Ovary (tissue), 9 donors: Measurements from ENCODE around the gene GEMIN4. TPM values are rescaled to one million over a fixed set of nuclear protein-coding genes. Genes with fewer than 3 reads are reported as not detected.
A peak's percentile ranks its signal among the peaks of the same experiment; 100 is the strongest.
"Not testable (repeated sequence)": the region's sequence is repeated elsewhere in the genome, so short reads cannot be mapped to it uniquely, and the experiment has no call there.

Experiments
- DNase-seq, 5 donors: peaks; one replicate each; pipeline ENCODE4 v3.0.0-alpha.2; 2019 to 2020
- H3K27ac ChIP-seq, 2 donors: fragments of 200-600 bp; one replicate each; pipeline versions ENCODE4 v1.5.1 to v1.8.0; 2019 to 2022
- H3K27me3 ChIP-seq: fragments of 200-600 bp; one replicate; pipeline ENCODE4 v1.8.0; 2022
- H3K36me3 ChIP-seq: fragments of 200-600 bp; sonication (generic); one replicate; pipeline ENCODE4 v1.5.1; 2019
- H3K4me1 ChIP-seq: one replicate; pipeline ENCODE4 v1.8.1; 2013; ENCODE audit warnings: mild to moderate bottlenecking, moderate library complexity; ENCODE audit not compliant: insufficient read depth
- H3K4me3 ChIP-seq: fragments of 200-600 bp; sonication (generic); one replicate; pipeline ENCODE4 v1.5.1; 2017
- H3K9me3 ChIP-seq, 2 donors: fragments of 200-600 bp in 1 of 2; sonication (generic) in 1 of 2; one replicate each; pipeline versions ENCODE4 v1.5.1 to v1.8.1; 2013 to 2019; ENCODE audit warnings: mild to moderate bottlenecking in 1 of 2, moderate library complexity in 1 of 2
- EP300 ChIP-seq: sonication (generic); formaldehyde crosslinking; IDR thresholded peaks from one replicate; pipeline ENCODE4 v1.6.1; 2017; ENCODE audit warnings: antibody characterized with exemption
- POLR2A ChIP-seq: fragments of 450-650 bp; IDR thresholded peaks from one replicate; pipeline ENCODE4 v1.6.1; 2017; ENCODE audit warnings: antibody characterized with exemption, mild to moderate bottlenecking, moderate library complexity
- WGBS, 3 donors: extraction: QIAGEN DNeasy Blood & Tissue Kit in 1 of 3; methylation state at CpG; one replicate each; pipeline versions ENCODE4 v1.1.5 to v1.1.7; 2013 to 2017; 5-methylcytosine and 5-hydroxymethylcytosine counted together
- intact Hi-C, 4 donors: fragments of 100-400 bp; cut with DNase I; formaldehyde crosslinking; loops; one replicate each; pipeline versions ENCODE4 v1.11.0 to v1.15.1; 2022 to 2023
- polyA plus RNA-seq, 2 donors: library from polyadenylated mRNA; stranded (reverse); fragments of 200-250 nt in 1 of 2; fragments of 350-450 nt in 1 of 2; fragmentation: Illumina TruSeq in 1 of 2; extraction: RNeasy Lipid Tissue Mini Kit (QIAGEN cat#74804) in 1 of 2; gene quantifications; one replicate each; pipeline ENCODE4 v1.2.3, GENCODE V29; 2013 to 2014
- total RNA-seq, 7 donors: library from RNA; depleted of rRNA in 2 of 7; stranded (reverse); fragments of >200 nt in 2 of 7; fragmentation: NEBNext Ultra II Directional in 3 of 7; extraction: Animal tissue kit (Norgen Biotek cat#: 25700) in 3 of 7; gene quantifications; one replicate each; pipeline versions ENCODE4 v1.1.0 to v1.2.4, GENCODE V29; 2016 to 2023
- TF ChIP-seq, protein P1 (sequence below), 3 donors: fragments of 450-650 bp in 2 of 3; fragments of 200-600 bp in 1 of 3; IDR thresholded peaks; one replicate each; pipeline versions ENCODE4 v1.5.1 to v1.8.0; 2016 to 2022; ENCODE audit warnings: antibody characterized with exemption in 3 of 3, mild to moderate bottlenecking in 1 of 3
- donor health status: DM: no; HTN: no; CAD: no; lungs with moderate emphysema.
- donor health status: DM: no; HTN: no; CAD: no.
- donor health status: Bipolar disorder and iron deficiency.
- donor health status: DM: yes; HTN: yes; CAD: no.
- donor health status: DM: no; HTN: no; CAD: no.
- donor health status: DM: yes; HTN: yes; CAD: no.

The GEMIN4 gene
- total and polyA plus RNA-seq, 9 donors: 10.9 to 31.3 (median 21.7) TPM

DNA sequence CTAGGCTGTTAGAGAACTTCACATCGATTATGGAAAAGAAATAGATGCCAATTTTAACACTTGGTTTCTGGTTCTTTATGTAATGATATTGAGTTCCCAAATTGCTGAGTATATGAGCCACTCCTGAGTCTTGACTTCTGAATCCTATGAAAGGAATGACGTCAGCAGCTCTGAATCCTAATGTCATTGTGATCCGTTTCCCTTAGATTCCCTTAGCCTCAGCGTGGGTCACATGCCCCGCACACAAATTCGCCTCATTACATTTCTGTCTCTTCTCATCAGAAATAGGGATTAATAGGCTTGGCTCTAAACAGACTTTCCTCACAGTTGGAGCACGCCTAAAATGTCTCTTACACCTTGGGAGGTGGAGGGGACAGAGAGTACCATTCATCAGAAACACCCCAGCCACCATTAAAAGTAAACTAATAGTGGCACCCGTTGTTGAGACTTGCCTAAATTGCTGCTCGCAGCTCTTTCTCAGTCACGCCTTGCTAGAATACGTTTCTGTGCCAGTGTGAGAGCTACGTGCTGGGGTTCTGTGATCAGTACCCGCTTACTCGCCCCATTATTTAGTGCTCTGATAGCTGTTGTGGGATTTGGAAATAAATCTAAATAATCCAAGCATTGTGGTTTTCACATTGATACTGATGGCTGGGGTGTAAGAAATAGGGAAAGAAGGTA, 37.2 kb upstream of the GEMIN4 start:
- intact Hi-C loops: no loop called here
- WGBS, 3 donors: 86 to 88% (median 87%) methylated on average over 14 of the region's 14 CpGs
- H3K36me3 ChIP-seq: no peaks in the 10 kb centered on the region

DNA sequence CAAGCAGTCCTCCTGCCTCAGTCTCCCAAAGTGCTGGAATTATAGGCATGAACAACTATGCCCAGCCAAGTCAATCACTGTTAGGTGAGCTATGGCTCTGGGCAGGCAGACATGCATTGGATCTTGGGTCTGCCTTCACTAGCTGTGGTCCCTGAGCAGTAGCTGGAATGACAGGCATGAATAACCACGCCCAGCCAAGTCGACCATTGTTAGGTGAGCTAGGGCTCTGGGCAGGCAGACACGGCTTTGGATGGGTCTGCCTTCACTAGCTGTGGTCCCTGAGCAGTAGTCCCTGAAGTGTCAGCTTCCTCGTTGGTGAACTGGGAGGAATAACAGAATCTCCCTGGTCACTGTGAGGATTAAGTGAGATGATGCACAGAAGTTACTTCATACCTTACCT, 36.5 kb upstream of the GEMIN4 start:
- DNase-seq: peak in 2 of 5 donors; percentile 3 to 19
- no peaks in the 10 kb centered on the region for H3K36me3 ChIP-seq
- H3K27me3 ChIP-seq: no peaks in the 10 kb centered on the region
- intact Hi-C loops: no loop called here
- no peaks in the 10 kb centered on the region for H3K9me3 ChIP-seq
- no peak for TF ChIP-seq EP300
- TF ChIP-seq, protein P1, sequence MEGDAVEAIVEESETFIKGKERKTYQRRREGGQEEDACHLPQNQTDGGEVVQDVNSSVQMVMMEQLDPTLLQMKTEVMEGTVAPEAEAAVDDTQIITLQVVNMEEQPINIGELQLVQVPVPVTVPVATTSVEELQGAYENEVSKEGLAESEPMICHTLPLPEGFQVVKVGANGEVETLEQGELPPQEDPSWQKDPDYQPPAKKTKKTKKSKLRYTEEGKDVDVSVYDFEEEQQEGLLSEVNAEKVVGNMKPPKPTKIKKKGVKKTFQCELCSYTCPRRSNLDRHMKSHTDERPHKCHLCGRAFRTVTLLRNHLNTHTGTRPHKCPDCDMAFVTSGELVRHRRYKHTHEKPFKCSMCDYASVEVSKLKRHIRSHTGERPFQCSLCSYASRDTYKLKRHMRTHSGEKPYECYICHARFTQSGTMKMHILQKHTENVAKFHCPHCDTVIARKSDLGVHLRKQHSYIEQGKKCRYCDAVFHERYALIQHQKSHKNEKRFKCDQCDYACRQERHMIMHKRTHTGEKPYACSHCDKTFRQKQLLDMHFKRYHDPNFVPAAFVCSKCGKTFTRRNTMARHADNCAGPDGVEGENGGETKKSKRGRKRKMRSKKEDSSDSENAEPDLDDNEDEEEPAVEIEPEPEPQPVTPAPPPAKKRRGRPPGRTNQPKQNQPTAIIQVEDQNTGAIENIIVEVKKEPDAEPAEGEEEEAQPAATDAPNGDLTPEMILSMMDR (IDR thresholded peaks at IDR 0.05): no peak
- TF ChIP-seq POLR2A: no peak
- H3K4me3 ChIP-seq: no peak overlapping the region
- 78 to 86% (median 81%) methylated on average over 4 of the region's 4 CpGs for WGBS, 3 donors
- no peaks in the 10 kb centered on the region for H3K4me1 ChIP-seq
- H3K27ac ChIP-seq: no peak overlapping the region

More for the DNA sequence above, 37.2 kb upstream of the GEMIN4 start:
- DNase-seq: no peak
- TF ChIP-seq EP300 (no peak), POLR2A (no peak)
- TF ChIP-seq, protein P1 (IDR thresholded peaks at IDR 0.05): no peak
- no peaks in the 10 kb centered on the region for H3K9me3 ChIP-seq
- no peaks in the 10 kb centered on the region for H3K27me3 ChIP-seq
- H3K4me1 ChIP-seq: no peaks in the 10 kb centered on the region
- H3K27ac ChIP-seq: no peak overlapping the region
- H3K4me3 ChIP-seq: no peak overlapping the region

DNA sequence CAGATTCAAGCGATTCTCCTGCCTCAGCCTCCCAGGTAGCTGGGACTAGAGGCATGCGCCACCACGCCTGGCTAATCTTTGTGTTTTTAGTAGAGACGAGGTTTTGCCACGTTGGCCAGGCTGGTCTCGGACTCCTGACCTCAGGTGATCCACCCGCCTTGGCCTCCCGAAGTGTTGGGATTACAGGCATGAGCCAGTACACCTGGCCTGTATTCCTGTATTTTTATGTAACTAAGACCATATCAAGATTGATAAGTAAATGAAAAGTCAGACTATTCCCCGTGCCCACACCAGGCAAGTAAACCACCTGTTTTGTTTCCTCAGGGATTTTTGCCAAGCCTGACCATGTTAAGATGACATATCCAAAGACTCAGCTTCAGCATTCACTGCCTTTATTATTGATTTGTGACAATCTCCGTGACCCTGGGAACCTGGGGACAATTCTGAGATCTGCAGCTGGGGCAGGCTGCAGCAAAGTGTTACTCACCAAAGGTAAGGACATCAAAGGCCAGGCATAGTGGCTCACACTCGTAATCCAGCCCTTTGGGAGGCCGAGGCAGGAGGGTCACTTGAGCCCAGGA, 35.7 kb upstream of the GEMIN4 start:
- no peaks in the 10 kb centered on the region for H3K27me3 ChIP-seq
- peak in 1 of 5 donors; percentile 23 for DNase-seq
- peaks cover 2% of the 10 kb centered on the region for H3K4me1 ChIP-seq
- H3K36me3 ChIP-seq: no peaks in the 10 kb centered on the region
- H3K4me3 ChIP-seq: no peak overlapping the region
- H3K9me3 ChIP-seq: no peaks in the 10 kb centered on the region
- intact Hi-C loops: no loop called here
- WGBS, 3 donors: 81 to 87% (median 84%) methylated on average over 12 of the region's 12 CpGs
- TF ChIP-seq, protein P1 (IDR thresholded peaks at IDR 0.05): no peak
- no peak for TF ChIP-seq POLR2A
- no peak overlapping the region for H3K27ac ChIP-seq

DNA sequence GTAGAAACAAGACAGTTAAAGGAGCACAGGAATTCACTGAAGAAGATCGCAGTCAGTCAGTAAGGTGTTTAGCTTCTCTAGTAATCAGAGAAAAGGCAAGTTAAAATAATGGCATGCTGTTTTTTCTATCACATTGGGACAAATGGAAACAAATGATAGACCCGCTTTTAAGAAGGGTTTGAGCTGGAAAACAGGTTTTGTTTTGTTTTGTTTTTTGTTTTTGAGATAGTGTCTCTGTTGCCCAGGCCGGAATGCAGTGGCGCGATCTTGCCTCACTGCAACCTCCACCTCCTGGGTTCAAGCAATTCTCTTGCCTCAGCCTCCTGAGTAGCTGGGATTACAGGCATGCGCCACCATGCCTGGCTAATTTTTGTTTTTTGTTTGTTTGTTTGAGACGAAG, 33.8 kb upstream of the GEMIN4 start:
- intact Hi-C loops, DNase-seq, H3K4me3 ChIP-seq, H3K27ac ChIP-seq, H3K9me3 ChIP-seq, H3K4me1 ChIP-seq, H3K27me3 ChIP-seq, H3K36me3 ChIP-seq: not testable (repeated sequence)
- WGBS, 3 donors: 89 to 91% (median 89%) methylated on average over 7 of the region's 7 CpGs

DNA sequence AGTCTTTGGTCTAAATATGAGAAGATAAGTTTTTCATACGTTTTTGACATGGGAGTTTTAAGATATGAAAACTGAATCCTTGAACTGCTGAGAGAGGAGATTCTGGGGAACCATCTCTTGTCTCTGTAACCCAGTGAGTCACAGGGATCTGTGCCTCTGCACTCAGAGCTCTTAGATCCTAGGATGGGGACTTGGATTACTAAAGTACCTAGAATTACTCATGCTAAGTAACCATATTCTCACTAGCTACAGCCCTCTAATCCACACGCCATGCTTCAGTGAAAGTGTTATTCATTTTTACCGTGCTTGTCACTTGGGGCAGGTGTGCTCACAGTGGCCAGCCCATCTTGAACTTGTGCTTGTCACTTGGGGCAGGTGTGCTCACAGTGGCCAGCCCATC, 32.1 kb upstream of the GEMIN4 start:
- TF ChIP-seq POLR2A: no peak
- no peak for TF ChIP-seq EP300
- TF ChIP-seq, protein P1 (IDR thresholded peaks at IDR 0.05): no peak
- intact Hi-C loops: loop anchor here in 1 of 4 donors (5.0 kb wide), 1 partner anchor 198 kb away; no protein-coding TSS in a partner anchor

More for the DNA sequence above, 32.1 kb upstream of the GEMIN4 start:
- Histone ChIP-seq H3K27ac (no peak overlapping the region), H3K27me3 (no peaks in the 10 kb centered on the region), H3K36me3 (no peaks in the 10 kb centered on the region), H3K4me3 (no peak overlapping the region), H3K4me1 (peaks cover 2% of the 10 kb centered on the region), H3K9me3 (no peaks in the 10 kb centered on the region)
- 62 to 80% (median 65%) methylated on average over 3 of the region's 3 CpGs for WGBS, 3 donors
- DNase-seq: no peak
